Kidney epithelial cell (primary cell): ENCODE data around the gene IL6R. TPM values are rescaled to one million over a fixed set of nuclear protein-coding genes. Genes with fewer than 3 reads are reported as not detected.
"Not testable (repeated sequence)": the region's sequence is repeated elsewhere in the genome, so short reads cannot be mapped to it uniquely, and the experiment has no call there.

Source experiments
- DNase-seq: peaks from one replicate; pipeline ENCODE4 v3.0.0-alpha.2; 2010; ENCODE audit warnings: low read depth
- H3K27me3 ChIP-seq: 2 replicates; pipeline ENCODE4 v1.6.0; 2011; ENCODE audit warnings: low read length; ENCODE audit not compliant: control insufficient read depth, insufficient read depth
- H3K36me3 ChIP-seq: 2 replicates; pipeline ENCODE4 v1.5.1; 2011; ENCODE audit warnings: low read length; ENCODE audit not compliant: control insufficient read depth, insufficient read depth
- H3K4me3 ChIP-seq: 2 replicates; pipeline ENCODE4 v1.5.1; 2011; ENCODE audit warnings: low read depth, mild to moderate bottlenecking, control low read depth, low read length
- CTCF ChIP-seq: IDR thresholded peaks from 2 replicates; pipeline ENCODE4 v1.5.1; 2011; ENCODE audit warnings: mild to moderate bottlenecking, moderate library complexity, low read length, control low read depth, inconsistent platforms; ENCODE audit not compliant: insufficient read depth, poor library complexity, severe bottlenecking
- total RNA-seq: library from RNA; depleted of rRNA; stranded (reverse); fragments of >200 nt; gene quantifications from 2 replicates; pipeline ENCODE4 v1.2.3, GENCODE V29; 2015

IL6R gene
- total RNA-seq, 1 donor from 2014 or later = 9.6 TPM

- no peaks in the 10 kb centered on the region for H3K36me3 ChIP-seq
- no peak overlapping the region for H3K4me3 ChIP-seq
- no peak for TF ChIP-seq CTCF
- H3K27me3 ChIP-seq = peaks cover 10% of the 10 kb centered on the region
- DNase-seq = no peak
These were observed 80.0 kb downstream of the IL6R start for GRCh38 chr1:154485106-154485505.

- no peak overlapping the region for H3K4me3 ChIP-seq
- no peak for TF ChIP-seq CTCF
- DNase-seq = no peak
- peaks cover 12% of the 10 kb centered on the region for H3K27me3 ChIP-seq
- H3K36me3 ChIP-seq = no peaks in the 10 kb centered on the region
These were observed 80.9 kb downstream of the IL6R start for GRCh38 chr1:154485910-154486496.

- peaks cover 14% of the 10 kb centered on the region for H3K27me3 ChIP-seq
- not testable (repeated sequence) for H3K4me3 ChIP-seq, H3K36me3 ChIP-seq, DNase-seq
These were observed 81.6 kb downstream of the IL6R start for GRCh38 chr1:154486756-154487155.

- Histone ChIP-seq H3K36me3 (no peaks in the 10 kb centered on the region), H3K4me3 (no peak overlapping the region), H3K27me3 (peaks cover 16% of the 10 kb centered on the region)
- TF ChIP-seq CTCF = no peak
- no peak for DNase-seq
These were observed 83.8 kb downstream of the IL6R start for GRCh38 chr1:154488922-154489321.

- H3K27me3 ChIP-seq = peaks cover 16% of the 10 kb centered on the region
These were observed 84.6 kb downstream of the IL6R start for GRCh38 chr1:154489695-154490274.

GRCh38 chr1:154490317-154490716 lies 85.2 kb downstream of the IL6R start:
- H3K4me3 ChIP-seq = no peak overlapping the region
- H3K27me3 ChIP-seq = peaks cover 16% of the 10 kb centered on the region
- no peak for TF ChIP-seq CTCF
- H3K36me3 ChIP-seq = no peaks in the 10 kb centered on the region
- no peak for DNase-seq

More at GRCh38 chr1:154489695-154490274, 84.6 kb downstream of the IL6R start:
- no peak overlapping the region for H3K4me3 ChIP-seq
- H3K36me3 ChIP-seq = no peaks in the 10 kb centered on the region
- no peak for TF ChIP-seq CTCF
- DNase-seq = no peak
